CD8-positive, alpha-beta memory T cell (primary cell): ENCODE measurements around the gene KRT28. TPM values are rescaled to one million over a fixed set of nuclear protein-coding genes. Genes with fewer than 3 reads are reported as not detected.
A peak's percentile ranks its signal among the peaks of the same experiment; 100 is the strongest.

ENCODE experiments used
- CTCF ChIA-PET: fragments of 350-600 bp; sonication (Branson Sonifier 250); formaldehyde crosslinking; loops from one replicate; lab custom pipeline; 2021; ENCODE audit warnings: antibody characterized with exemption; lab: Charles Lee
- POLR2A ChIA-PET: fragments of 350-600 bp; sonication (Branson Sonifier 250); formaldehyde crosslinking; loops from one replicate; lab custom pipeline; 2021; ENCODE audit warnings: antibody characterized with exemption; lab: Charles Lee
- DNase-seq, 5 donors: peaks; one replicate each; pipeline versions ENCODE4 v3.0.0 to v3.0.0-alpha.2; 2020 to 2022; ENCODE audit warnings: mixed read lengths in 1 of 5
- H3K27ac ChIP-seq: one replicate; pipeline ENCODE4 v1.7.0; 2013; ENCODE audit warnings: low read depth, mild to moderate bottlenecking, low read length, moderate library complexity
- H3K27me3 ChIP-seq: 2 replicates; pipeline ENCODE4 v1.7.0; 2013; ENCODE audit warnings: low read length, mild to moderate bottlenecking; ENCODE audit not compliant: insufficient read depth, poor library complexity, severe bottlenecking
- H3K36me3 ChIP-seq: 2 replicates; pipeline ENCODE4 v1.7.0; 2013; ENCODE audit warnings: mild to moderate bottlenecking, low read length, moderate library complexity; ENCODE audit not compliant: insufficient read depth
- H3K4me1 ChIP-seq: 2 replicates; pipeline ENCODE4 v1.7.0; 2013; ENCODE audit warnings: mild to moderate bottlenecking, low read length, moderate library complexity; ENCODE audit not compliant: insufficient read depth
- H3K4me3 ChIP-seq: 2 replicates; pipeline ENCODE4 v1.7.0; 2013; ENCODE audit warnings: mild to moderate bottlenecking, low read length
- H3K9me3 ChIP-seq: 2 replicates; pipeline ENCODE4 v1.7.0; 2013; ENCODE audit warnings: mild to moderate bottlenecking, low read length
- H3K27ac Mint-ChIP-seq, 8 donors: one replicate each; pipeline ENCODE4 v1.8.0; 2020 to 2021; ENCODE audit warnings: mixed read lengths in 8 of 8, mild to moderate bottlenecking in 6 of 8, inconsistent platforms in 3 of 8, moderate library complexity in 3 of 8
- H3K27me3 Mint-ChIP-seq, 2 donors: one replicate each; pipeline ENCODE4 v1.8.0; 2020 to 2021; ENCODE audit warnings: mixed read lengths in 2 of 2, mild to moderate bottlenecking in 1 of 2, moderate library complexity in 1 of 2
- H3K36me3 Mint-ChIP-seq, 3 donors: one replicate each; pipeline ENCODE4 v1.8.0; 2020 to 2021; ENCODE audit warnings: mixed read lengths in 3 of 3, inconsistent platforms in 1 of 3, mild to moderate bottlenecking in 1 of 3
- H3K4me1 Mint-ChIP-seq, 3 donors: one replicate each; pipeline ENCODE4 v1.8.0; 2020 to 2021; ENCODE audit warnings: mixed read lengths in 3 of 3, inconsistent platforms in 1 of 3, mild to moderate bottlenecking in 1 of 3
- H3K4me3 Mint-ChIP-seq, 7 donors: one replicate each; pipeline ENCODE4 v1.8.0; 2020 to 2021; ENCODE audit warnings: mixed read lengths in 7 of 7, mild to moderate bottlenecking in 6 of 7, moderate library complexity in 4 of 7, inconsistent platforms in 2 of 7
- H3K9me3 Mint-ChIP-seq, 5 donors: one replicate each; pipeline ENCODE4 v1.8.0; 2020 to 2022; ENCODE audit warnings: mixed read lengths in 5 of 5, mild to moderate bottlenecking in 3 of 5, moderate library complexity in 2 of 5, inconsistent platforms in 1 of 5
- polyA plus RNA-seq: library from polyadenylated mRNA; unstranded; fragments of 300-500 nt; fragmentation: Illumina TruSeq; gene quantifications from one replicate; pipeline ENCODE4 v1.2.3, GENCODE V29; 2021
- total RNA-seq, 2 experiments: library from RNA; stranded (reverse); gene quantifications; one replicate each; pipeline ENCODE4 v1.2.3, GENCODE V29; 2021

Gene KRT28
- total and polyA plus RNA-seq, 3 experiments from 2014 or later, result not detected

DNA sequence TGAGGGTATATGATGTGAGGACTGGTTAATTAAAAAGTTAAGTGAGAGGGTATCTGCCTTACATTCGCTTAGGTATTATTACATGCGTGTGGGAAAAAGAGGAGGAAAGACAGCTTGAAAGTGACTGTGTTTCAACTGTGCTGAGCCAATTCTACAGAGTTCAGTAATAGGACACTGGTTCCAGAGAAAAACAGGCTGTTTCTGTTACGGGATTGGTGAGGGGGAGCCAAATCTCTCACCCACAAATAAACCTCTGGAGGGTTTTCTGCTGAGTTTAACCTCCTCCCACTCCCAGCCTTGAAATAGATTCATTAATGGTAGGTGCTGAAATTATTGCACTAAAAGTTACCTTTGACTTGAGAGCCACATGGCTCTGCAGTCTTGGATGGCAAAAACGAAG, 23.8 kb downstream of the KRT28 start:
- no peak for DNase-seq
- Histone ChIP-seq H3K4me1 (no peaks in the 10 kb centered on the region), H3K4me3 (no peak overlapping the region), H3K9me3 (no peaks in the 10 kb centered on the region), H3K27ac (no peak overlapping the region), H3K27me3 (peaks cover 27% of the 10 kb centered on the region), H3K36me3 (no peaks in the 10 kb centered on the region)
- ChIA-PET CTCF (no interaction called here), POLR2A (no interaction called here)
- Mint-ChIP-seq H3K9me3 (peaks cover 0 to 2% (median 0%) of the 10 kb centered on the region in 5 donors), H3K36me3 (no peaks in the 10 kb centered on the region), H3K4me3 (no peak overlapping the region), H3K4me1 (peaks cover 0 to 8% (median 4%) of the 10 kb centered on the region in 3 donors), H3K27me3 (peaks cover 45 to 81% of the 10 kb centered on the region in 2 donors), H3K27ac (no peak overlapping the region)

DNA sequence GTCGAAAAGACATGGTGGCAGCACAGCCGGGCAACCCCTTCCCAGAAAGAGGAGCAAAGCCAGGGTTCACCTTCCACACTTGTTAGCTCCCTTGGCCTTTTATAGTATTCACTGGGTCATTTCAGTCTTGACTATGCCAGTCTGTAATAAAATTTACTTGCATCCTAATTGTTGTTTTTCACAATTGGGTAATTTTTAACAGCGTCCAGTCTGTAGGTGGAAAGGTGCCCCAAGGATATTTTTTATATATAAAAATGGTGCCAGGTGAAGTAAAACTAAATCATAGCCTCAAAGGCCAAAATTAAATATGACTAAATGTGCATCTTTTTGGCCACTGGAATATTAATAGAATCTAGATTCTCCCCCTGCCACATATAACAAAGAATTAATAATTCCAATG, 27.7 kb downstream of the KRT28 start, which contains the start of gene KRT26:
Gene KRT26 (minus strand): TSS at position 101 of the 400 bp plus-strand sequence. CDS start 88 bp downstream, at position 13.
- H3K4me3 ChIP-seq, result no peak within 1 kb of the TSS
- no peak within 1 kb of the TSS for H3K27ac ChIP-seq
- peaks cover 23 to 64% of the 10 kb centered on the region in 2 donors for H3K27me3 Mint-ChIP-seq
- H3K4me3 Mint-ChIP-seq, result no peak within 1 kb of the TSS
- no peaks in the 10 kb centered on the region for H3K9me3 ChIP-seq
- ChIA-PET POLR2A (no interaction called here), CTCF (no interaction called here)
- H3K36me3 ChIP-seq, result no peaks in the 10 kb centered on the region
- no peaks in the 10 kb centered on the region for H3K4me1 ChIP-seq
- H3K9me3 Mint-ChIP-seq, result peaks cover 0 to 2% (median 0%) of the 10 kb centered on the region in 5 donors
- no peaks in the 10 kb centered on the region for H3K36me3 Mint-ChIP-seq
- DNase-seq, result no peak
- no peaks in the 10 kb centered on the region for H3K4me1 Mint-ChIP-seq
- no peak within 1 kb of the TSS for H3K27ac Mint-ChIP-seq
- H3K27me3 ChIP-seq, result peaks cover 8% of the 10 kb centered on the region

DNA sequence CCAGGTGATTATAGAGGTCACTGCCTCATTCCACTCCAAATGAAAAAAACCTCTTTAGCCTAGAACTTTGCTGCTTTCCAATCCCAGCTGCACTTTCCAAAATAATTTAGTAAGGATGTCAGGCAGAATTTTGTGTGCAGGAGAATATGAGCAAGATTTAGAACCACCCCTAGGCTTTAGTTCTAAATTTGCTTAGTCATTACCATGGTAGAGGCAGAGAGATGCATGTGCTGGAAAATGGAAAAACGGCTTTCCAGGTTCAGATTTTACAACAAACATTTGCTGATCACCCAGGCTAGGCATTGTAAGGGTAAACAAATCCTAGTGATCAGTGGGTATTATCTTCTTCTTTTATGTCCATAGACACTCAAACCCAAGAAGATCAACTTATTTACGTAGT, 34.1 kb downstream of the KRT28 start:
- Histone ChIP-seq H3K9me3 (peaks cover 8% of the 10 kb centered on the region), H3K27ac (no peak overlapping the region), H3K4me3 (no peak overlapping the region), H3K27me3 (no peaks in the 10 kb centered on the region), H3K36me3 (no peaks in the 10 kb centered on the region), H3K4me1 (no peaks in the 10 kb centered on the region)
- ChIA-PET CTCF (no interaction called here), POLR2A (no interaction called here)
- no peaks in the 10 kb centered on the region for H3K4me1 Mint-ChIP-seq
- peaks cover 10 to 60% of the 10 kb centered on the region in 2 donors for H3K27me3 Mint-ChIP-seq
- DNase-seq, result no peak
- no peak overlapping the region for H3K4me3 Mint-ChIP-seq
- peaks cover 0 to 12% (median 2%) of the 10 kb centered on the region in 3 donors for H3K36me3 Mint-ChIP-seq
- no peak overlapping the region for H3K27ac Mint-ChIP-seq
- peaks cover 21 to 40% (median 32%) of the 10 kb centered on the region in 5 donors for H3K9me3 Mint-ChIP-seq

DNA sequence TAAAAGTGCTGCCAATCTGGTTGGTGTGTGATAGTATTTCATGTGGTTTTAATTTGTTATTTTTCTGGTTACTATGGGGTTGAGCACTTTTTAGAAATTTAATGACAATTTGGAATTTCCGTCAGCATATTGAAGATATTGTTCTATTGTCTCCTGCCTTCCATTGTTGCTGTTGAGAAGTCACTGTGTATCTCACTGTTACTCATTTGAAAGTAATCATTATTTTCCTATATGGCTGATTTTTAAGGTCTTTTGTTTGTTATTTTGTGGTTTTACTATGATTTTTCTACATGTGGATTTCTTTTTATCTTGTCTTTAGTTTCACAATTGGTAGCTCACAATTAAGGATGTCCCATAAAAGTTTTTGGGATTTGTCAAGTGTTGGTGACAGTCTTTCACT, 36.0 kb downstream of the KRT28 start:
- Mint-ChIP-seq H3K9me3 (peaks cover 39 to 59% (median 51%) of the 10 kb centered on the region in 5 donors), H3K4me1 (no peaks in the 10 kb centered on the region), H3K4me3 (no peak overlapping the region), H3K27ac (no peak overlapping the region), H3K27me3 (peaks cover 20 to 68% of the 10 kb centered on the region in 2 donors), H3K36me3 (peaks cover 0 to 15% (median 2%) of the 10 kb centered on the region in 3 donors)
- H3K36me3 ChIP-seq, result no peaks in the 10 kb centered on the region
- H3K27me3 ChIP-seq, result no peaks in the 10 kb centered on the region
- ChIA-PET POLR2A (no interaction called here), CTCF (no interaction called here)
- peaks cover 22% of the 10 kb centered on the region for H3K9me3 ChIP-seq
- no peak for DNase-seq
- no peaks in the 10 kb centered on the region for H3K4me1 ChIP-seq
- H3K27ac ChIP-seq, result no peak overlapping the region
- H3K4me3 ChIP-seq, result no peak overlapping the region

DNA sequence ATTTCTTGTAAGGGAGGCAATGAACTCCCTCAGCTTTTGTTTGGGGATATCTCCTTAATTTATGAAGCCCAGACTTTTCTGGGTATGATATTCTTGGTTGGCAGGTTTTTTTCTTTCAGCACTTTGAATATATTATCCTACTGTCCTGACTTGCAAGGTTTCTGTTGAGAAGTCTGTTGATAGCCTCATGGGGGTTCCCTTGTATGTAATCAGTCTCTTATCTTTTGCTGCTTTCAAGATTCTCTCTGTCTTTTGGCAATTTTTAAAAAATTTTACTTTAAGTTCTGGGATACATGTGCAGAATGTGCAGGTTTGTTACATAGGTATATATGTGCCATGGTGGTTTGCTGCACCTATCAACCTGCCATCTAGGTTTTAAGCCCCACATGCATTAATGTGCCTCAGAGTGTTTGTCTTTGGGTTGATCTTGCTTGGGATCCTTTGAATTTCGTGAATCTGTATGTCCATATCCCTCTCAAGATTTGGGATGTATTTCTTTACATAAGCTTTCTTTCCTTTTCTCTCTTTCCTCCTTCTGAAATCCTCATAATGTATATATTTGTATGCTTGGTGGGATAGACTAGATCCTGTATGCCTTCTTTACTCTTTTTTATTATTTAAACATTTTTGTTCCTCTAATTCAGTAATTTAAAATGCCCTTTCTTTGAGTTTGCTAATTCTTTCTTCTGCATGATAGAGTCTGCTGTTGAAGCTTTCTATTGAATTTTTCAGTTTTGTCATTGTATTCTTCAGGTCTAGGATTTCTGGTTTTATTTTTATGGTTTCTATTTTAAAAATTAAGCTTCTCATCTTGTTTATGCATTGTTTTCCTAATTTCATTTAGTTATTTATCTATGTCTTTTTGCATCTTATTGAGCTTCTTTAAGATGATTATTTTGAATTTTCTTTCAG, 39.4 kb downstream of the KRT28 start:
- CTCF ChIA-PET, result no interaction called here
- Histone ChIP-seq H3K27ac (no peak overlapping the region), H3K36me3 (no peaks in the 10 kb centered on the region), H3K4me3 (no peak overlapping the region), H3K27me3 (no peaks in the 10 kb centered on the region), H3K4me1 (no peaks in the 10 kb centered on the region), H3K9me3 (peaks cover 22% of the 10 kb centered on the region)
- no peaks in the 10 kb centered on the region for H3K4me1 Mint-ChIP-seq
- no peak overlapping the region for H3K4me3 Mint-ChIP-seq
- peaks cover 0 to 30% (median 3%) of the 10 kb centered on the region in 3 donors for H3K36me3 Mint-ChIP-seq
- POLR2A ChIA-PET, result no interaction called here
- no peak for DNase-seq
- H3K27ac Mint-ChIP-seq, result no peak overlapping the region
- H3K27me3 Mint-ChIP-seq, result peaks cover 30 to 70% of the 10 kb centered on the region in 2 donors
- H3K9me3 Mint-ChIP-seq, result peaks cover 45 to 67% (median 61%) of the 10 kb centered on the region in 5 donors

DNA sequence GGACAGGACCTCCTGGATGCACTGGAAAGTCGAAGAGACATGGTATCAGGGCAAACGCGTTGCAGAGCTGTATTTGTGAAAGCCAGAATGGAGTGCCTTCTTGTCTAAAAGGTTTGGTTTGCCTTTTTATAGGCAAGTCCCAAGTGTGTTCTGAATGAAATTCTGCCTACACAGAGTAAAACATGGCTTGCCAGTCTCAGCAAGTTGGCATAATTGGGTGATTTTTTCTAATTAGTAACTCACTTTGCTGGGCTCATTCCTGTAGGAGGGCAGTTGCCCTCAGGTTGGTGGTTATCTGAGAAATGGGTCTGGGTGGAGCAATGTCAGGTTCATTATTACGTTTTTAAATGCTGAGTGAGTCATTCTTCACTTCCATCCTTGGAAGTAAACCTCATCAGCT, 44.5 kb downstream of the KRT28 start, which contains the start of gene KRT25:
Gene KRT25 (minus strand): TSS at position 101 of the 400 bp plus-strand sequence. CDS start 60 bp downstream, at position 41.
- DNase-seq, result no peak
- Mint-ChIP-seq H3K36me3 (peaks cover 0 to 18% (median 1%) of the 10 kb centered on the region in 3 donors), H3K4me1 (no peaks in the 10 kb centered on the region), H3K27me3 (peaks cover 21 to 75% of the 10 kb centered on the region in 2 donors), H3K9me3 (peaks cover 19 to 25% (median 24%) of the 10 kb centered on the region in 5 donors), H3K4me3 (no peak within 1 kb of the TSS), H3K27ac (peak within 1 kb of the TSS in 1 of 8 donors; percentile 52)
- Histone ChIP-seq H3K27me3 (peaks cover 2% of the 10 kb centered on the region), H3K36me3 (no peaks in the 10 kb centered on the region), H3K4me1 (no peaks in the 10 kb centered on the region), H3K4me3 (no peak within 1 kb of the TSS), H3K9me3 (peaks cover 10% of the 10 kb centered on the region), H3K27ac (no peak within 1 kb of the TSS)
- ChIA-PET CTCF (no interaction called here), POLR2A (no interaction called here)

DNA sequence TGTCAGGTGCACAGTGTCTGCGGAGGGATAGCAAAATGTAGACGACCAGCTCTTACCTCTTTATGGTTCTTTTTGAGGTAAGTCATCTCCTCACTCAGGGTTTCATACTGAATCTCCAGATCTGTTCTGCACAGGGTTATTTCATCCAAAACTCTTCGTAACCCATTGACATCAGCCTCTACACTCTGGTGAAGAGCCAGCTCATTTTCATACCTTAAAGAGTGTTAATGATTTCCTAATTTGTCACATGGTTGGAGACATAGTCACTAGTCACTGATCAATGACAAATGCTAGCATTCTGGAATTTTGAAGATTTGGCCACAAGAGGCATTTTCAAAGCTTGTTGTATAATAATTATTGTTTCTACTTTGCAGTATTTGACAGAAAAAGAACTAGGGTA, 46.0 kb downstream of the KRT28 start:
- DNase-seq, result no peak
- Mint-ChIP-seq H3K27me3 (peaks cover 20 to 68% of the 10 kb centered on the region in 2 donors), H3K9me3 (peaks cover 5 to 13% (median 11%) of the 10 kb centered on the region in 5 donors), H3K27ac (no peak overlapping the region), H3K36me3 (peaks cover 0 to 17% (median 1%) of the 10 kb centered on the region in 3 donors), H3K4me1 (no peaks in the 10 kb centered on the region), H3K4me3 (no peak overlapping the region)
- Histone ChIP-seq H3K27me3 (peaks cover 4% of the 10 kb centered on the region), H3K9me3 (no peaks in the 10 kb centered on the region), H3K4me3 (no peak overlapping the region), H3K4me1 (no peaks in the 10 kb centered on the region), H3K36me3 (no peaks in the 10 kb centered on the region), H3K27ac (no peak overlapping the region)
- ChIA-PET POLR2A (no interaction called here), CTCF (no interaction called here)

DNA sequence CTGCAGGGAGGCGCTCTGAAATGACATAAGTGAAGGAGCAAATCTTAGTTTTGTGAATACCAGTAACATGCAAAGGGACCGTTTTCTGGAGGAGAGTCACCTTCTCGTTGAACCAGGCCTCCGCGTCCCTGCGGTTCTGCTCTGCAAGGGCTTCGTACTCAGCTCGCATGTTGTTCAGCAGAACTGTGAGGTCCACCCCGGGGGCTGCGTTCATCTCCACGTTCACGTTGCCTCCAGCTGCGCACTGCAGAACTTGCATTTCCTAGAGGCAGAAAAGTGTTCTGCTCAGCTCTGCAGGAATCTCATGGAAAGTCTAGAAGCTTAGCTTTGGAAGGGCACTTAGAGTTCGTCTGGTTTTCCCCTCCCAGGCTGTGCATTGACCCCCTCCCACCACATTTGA, 48.7 kb downstream of the KRT28 start:
- H3K36me3 ChIP-seq, result no peaks in the 10 kb centered on the region
- Mint-ChIP-seq H3K9me3 (peaks cover 0 to 7% (median 4%) of the 10 kb centered on the region in 5 donors), H3K36me3 (peaks cover 0 to 8% (median 0%) of the 10 kb centered on the region in 3 donors), H3K27me3 (peaks cover 17 to 70% of the 10 kb centered on the region in 2 donors), H3K4me1 (no peaks in the 10 kb centered on the region), H3K4me3 (no peak overlapping the region), H3K27ac (no peak overlapping the region)
- ChIA-PET POLR2A (no interaction called here), CTCF (no interaction called here)
- DNase-seq, result no peak
- no peaks in the 10 kb centered on the region for H3K9me3 ChIP-seq
- no peak overlapping the region for H3K27ac ChIP-seq
- peaks cover 9% of the 10 kb centered on the region for H3K27me3 ChIP-seq
- H3K4me3 ChIP-seq, result no peak overlapping the region
- H3K4me1 ChIP-seq, result no peaks in the 10 kb centered on the region
